Thoracic aorta (tissue), 2 donors: Measurements from ENCODE around the gene AOC3. TPM values are rescaled to one million over a fixed set of nuclear protein-coding genes. Genes with fewer than 3 reads are reported as not detected.
"Not testable (repeated sequence)": the region's sequence is repeated elsewhere in the genome, so short reads cannot be mapped to it uniquely, and the experiment has no call there.

Source experiments
- ATAC-seq: fragments of 150-250 bp; one replicate; pipeline ENCODE4 v1.8.0; 2017; ENCODE audit warnings: low read depth; ENCODE audit not compliant: insufficient number of reproducible peaks, low FRiP score
- DNase-seq: peaks from one replicate; pipeline ENCODE4 v3.0.0-alpha.2; 2020; ENCODE audit warnings: low spot score
- H3K27ac ChIP-seq, 2 donors: fragments of 200-600 bp; sonication (generic); 1 replicate in 1 of 2; 2 replicates in 1 of 2; pipeline ENCODE4 v1.5.1; 2016; ENCODE audit warnings: mild to moderate bottlenecking in 2 of 2, moderate library complexity in 2 of 2
- H3K27me3 ChIP-seq: fragments of 200-600 bp; sonication (generic); replicated peaks from 2 replicates; pipeline ENCODE4 v1.6.0; 2016; ENCODE audit warnings: mild to moderate bottlenecking; ENCODE audit not compliant: insufficient read depth
- H3K36me3 ChIP-seq: fragments of 200-600 bp; sonication (generic); one replicate; pipeline ENCODE4 v1.5.1; 2016
- H3K4me1 ChIP-seq, 2 donors: fragments of 200-600 bp; sonication (generic); 1 replicate in 1 of 2; 2 replicates in 1 of 2; pipeline versions ENCODE4 v1.5.1 to v1.6.0; 2016; ENCODE audit warnings: low read depth in 2 of 2, mild to moderate bottlenecking in 1 of 2; ENCODE audit not compliant: control insufficient read depth in 1 of 2
- H3K4me3 ChIP-seq: fragments of 200-600 bp; sonication (generic); 2 replicates; pipeline ENCODE4 v1.5.1; 2016; ENCODE audit warnings: mild to moderate bottlenecking
- H3K9me3 ChIP-seq: fragments of 200-600 bp; sonication (generic); 2 replicates; pipeline ENCODE4 v1.5.1; 2016
- total RNA-seq, 2 donors: library from RNA; depleted of rRNA; stranded (reverse); fragments of >200 nt; gene quantifications; one replicate each; pipeline versions ENCODE4 v1.1.0 to v1.2.3, GENCODE V29; 2016
- TF ChIP-seq, protein P1 (sequence below): fragments of 200-600 bp; sonication (generic); IDR thresholded peaks from one replicate; pipeline ENCODE4 v1.5.1; 2019; ENCODE audit warnings: antibody characterized with exemption

The AOC3 gene
- total RNA-seq, 2 donors from 2014 or later: 117 to 146 TPM

DNA sequence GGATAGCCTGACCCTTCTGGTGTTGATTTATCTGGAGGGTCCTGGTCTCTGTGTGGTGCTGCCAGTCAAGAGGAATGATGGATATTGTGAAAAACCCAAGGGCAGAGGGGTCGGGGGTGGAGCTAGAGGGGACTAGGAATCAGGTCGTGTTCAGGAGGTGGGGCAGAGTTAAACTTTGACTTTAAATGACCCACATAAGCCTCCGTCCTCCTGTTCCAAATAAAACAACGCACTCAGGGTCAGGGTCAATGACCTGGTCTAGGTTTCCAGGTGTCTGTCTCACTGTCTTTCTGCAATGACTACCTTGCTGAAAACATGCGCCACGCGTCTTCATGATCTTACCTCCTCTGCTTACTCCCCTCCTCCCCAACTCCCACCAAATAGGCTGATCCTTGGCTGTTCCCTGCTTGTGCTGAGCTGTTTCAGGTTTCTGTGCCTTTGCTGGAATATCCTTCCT, 14.7 kb downstream of the AOC3 start:
- peaks cover 20% of the 10 kb centered on the region for H3K36me3 ChIP-seq
- H3K27ac ChIP-seq: no peak overlapping the region
- TF ChIP-seq, protein P1, sequence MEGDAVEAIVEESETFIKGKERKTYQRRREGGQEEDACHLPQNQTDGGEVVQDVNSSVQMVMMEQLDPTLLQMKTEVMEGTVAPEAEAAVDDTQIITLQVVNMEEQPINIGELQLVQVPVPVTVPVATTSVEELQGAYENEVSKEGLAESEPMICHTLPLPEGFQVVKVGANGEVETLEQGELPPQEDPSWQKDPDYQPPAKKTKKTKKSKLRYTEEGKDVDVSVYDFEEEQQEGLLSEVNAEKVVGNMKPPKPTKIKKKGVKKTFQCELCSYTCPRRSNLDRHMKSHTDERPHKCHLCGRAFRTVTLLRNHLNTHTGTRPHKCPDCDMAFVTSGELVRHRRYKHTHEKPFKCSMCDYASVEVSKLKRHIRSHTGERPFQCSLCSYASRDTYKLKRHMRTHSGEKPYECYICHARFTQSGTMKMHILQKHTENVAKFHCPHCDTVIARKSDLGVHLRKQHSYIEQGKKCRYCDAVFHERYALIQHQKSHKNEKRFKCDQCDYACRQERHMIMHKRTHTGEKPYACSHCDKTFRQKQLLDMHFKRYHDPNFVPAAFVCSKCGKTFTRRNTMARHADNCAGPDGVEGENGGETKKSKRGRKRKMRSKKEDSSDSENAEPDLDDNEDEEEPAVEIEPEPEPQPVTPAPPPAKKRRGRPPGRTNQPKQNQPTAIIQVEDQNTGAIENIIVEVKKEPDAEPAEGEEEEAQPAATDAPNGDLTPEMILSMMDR: no peak
- H3K4me3 ChIP-seq: no peak overlapping the region
- H3K9me3 ChIP-seq: no peaks in the 10 kb centered on the region
- no peaks in the 10 kb centered on the region for H3K27me3 ChIP-seq
- DNase-seq (no peak), ATAC-seq (no peak)
- no peaks in the 10 kb centered on the region for H3K4me1 ChIP-seq

DNA sequence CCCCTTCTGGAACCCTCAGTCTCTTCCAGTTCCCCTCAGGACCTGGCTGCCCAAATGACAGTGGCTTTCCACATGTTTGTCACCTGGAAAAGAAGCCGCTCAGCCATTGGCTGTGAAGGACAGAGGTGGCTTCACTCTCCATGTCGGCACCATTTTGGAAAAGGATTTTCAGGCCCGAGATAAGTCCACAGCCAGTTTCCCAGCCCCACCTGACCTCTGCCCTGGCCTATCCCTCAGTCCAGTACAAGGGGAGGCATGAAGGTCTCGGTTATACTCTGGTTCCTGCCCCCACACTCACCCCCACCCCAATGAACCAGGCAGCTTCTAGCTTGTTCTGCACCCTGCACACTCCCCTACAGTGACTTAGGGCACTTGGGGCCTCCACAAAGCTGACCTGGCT, 15.2 kb downstream of the AOC3 start:
- TF ChIP-seq, protein P1: no peak
- no peak for ATAC-seq

DNA sequence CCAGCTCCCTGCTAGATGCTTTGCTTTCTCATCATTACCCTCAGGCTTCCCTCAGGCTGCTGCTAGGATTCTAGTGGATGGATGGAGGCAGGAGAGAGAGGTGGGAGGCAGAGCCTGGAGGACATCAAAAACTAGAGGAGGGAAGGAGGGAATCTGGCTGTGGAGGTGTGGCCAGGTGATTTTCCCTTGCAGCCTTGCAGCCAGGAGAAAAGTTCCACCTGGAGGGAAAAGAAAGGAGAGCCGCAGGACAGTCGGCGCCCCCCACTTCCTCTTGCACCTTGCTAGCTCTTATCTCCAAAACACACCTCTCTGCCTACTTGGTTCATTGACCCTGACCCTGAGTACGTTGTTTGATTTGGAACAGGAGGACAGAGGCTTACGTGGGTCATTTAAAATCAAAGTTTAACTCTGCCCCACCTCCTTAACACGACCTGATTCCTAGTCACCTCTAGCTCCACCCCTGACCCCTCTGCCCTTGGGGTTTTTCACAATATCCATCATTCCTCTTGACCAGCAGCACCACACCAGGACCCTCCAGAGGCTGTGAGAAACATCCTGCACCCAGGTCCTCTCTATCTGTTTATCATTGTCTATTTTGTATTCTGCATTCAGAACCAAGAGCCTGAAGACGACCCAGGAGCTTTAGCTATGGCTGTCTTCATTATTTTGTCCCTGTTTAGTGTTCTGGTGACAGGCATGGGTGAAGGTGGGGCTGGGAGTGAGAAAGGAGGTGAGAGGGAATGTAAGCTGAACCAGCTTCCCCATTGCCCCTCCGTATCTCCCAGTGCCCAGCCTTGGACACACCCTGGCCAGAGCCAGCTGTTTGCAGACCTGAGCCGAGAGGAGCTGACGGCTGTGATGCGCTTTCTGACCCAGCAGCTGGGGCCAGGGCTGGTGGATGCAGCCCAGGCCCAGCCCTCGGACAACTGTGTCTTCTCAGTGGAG, 15.9 kb downstream of the AOC3 start:
- TF ChIP-seq, protein P1: no peak
- Histone ChIP-seq H3K27me3 (no peaks in the 10 kb centered on the region), H3K36me3 (peaks cover 30% of the 10 kb centered on the region), H3K4me1 (no peaks in the 10 kb centered on the region), H3K9me3 (no peaks in the 10 kb centered on the region), H3K27ac (no peak overlapping the region), H3K4me3 (no peak overlapping the region)
- DNase-seq: no peak
- ATAC-seq: no peak

More for the DNA sequence above, 15.2 kb downstream of the AOC3 start:
- Histone ChIP-seq H3K27me3 (no peaks in the 10 kb centered on the region), H3K36me3 (peaks cover 23% of the 10 kb centered on the region), H3K4me3 (no peak overlapping the region), H3K9me3 (no peaks in the 10 kb centered on the region), H3K27ac (no peak overlapping the region), H3K4me1 (no peaks in the 10 kb centered on the region)
- DNase-seq: no peak

DNA sequence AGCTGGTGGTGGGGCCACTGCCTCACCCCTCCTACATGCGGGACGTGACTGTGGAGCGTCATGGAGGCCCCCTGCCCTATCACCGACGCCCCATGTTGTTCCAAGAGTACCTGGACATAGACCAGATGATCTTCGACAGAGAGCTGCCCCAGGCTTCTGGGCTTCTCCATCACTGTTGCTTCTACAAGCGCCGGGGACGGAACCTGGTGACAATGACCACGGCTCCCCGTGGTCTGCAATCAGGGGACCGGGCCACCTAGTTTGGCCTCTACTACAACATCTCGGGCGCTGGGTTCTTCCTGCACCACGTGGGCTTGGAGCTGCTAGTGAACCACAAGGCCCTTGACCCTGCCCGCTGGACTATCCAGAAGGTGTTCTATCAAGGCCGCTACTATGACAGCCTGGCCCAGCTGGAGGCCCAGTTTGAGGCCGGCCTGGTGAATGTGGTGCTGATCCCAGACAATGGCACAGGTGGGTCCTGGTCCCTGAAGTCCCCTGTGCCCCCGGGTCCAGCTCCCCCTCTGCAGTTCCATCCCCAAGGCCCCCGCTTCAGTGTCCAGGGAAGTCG, 16.8 kb downstream of the AOC3 start:
- H3K36me3 ChIP-seq: peaks cover 30% of the 10 kb centered on the region
- H3K4me3 ChIP-seq, H3K27me3 ChIP-seq, ATAC-seq, H3K27ac ChIP-seq, DNase-seq, H3K4me1 ChIP-seq, H3K9me3 ChIP-seq: not testable (repeated sequence)

DNA sequence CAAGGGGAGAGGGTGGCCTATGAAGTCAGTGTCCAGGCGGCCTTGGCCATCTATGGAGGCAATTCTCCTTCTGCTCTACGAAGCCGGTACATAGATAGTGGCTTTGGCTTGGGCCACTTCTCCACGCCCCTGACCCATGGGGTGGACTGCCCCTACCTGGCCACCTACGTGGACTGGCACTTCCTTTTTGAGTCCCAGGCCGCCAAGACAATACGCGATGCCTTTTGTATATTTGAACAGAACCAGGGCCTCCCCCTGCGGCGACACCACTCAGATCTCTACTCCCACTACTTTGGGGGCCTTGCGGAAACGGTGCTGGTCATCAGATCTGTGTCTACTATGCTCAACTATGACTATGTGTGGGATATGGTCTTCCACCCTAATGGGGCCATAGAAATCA, 17.3 kb downstream of the AOC3 start:
- no peak overlapping the region for H3K27ac ChIP-seq
- ATAC-seq: no peak
- TF ChIP-seq, protein P1: no peak
- no peaks in the 10 kb centered on the region for H3K27me3 ChIP-seq
- no peaks in the 10 kb centered on the region for H3K9me3 ChIP-seq
- H3K36me3 ChIP-seq: peaks cover 31% of the 10 kb centered on the region
- H3K4me3 ChIP-seq: no peak overlapping the region
- no peaks in the 10 kb centered on the region for H3K4me1 ChIP-seq
- no peak for DNase-seq
